LHCN-M2 (cell line): ENCODE data around the gene LCN6. TPM values are rescaled to one million over a fixed set of nuclear protein-coding genes. Genes with fewer than 3 reads are reported as not detected.
"Not testable (repeated sequence)": the region's sequence is repeated elsewhere in the genome, so short reads cannot be mapped to it uniquely, and the experiment has no call there.

Experiments
- DNase-seq: peaks from one replicate; pipeline ENCODE4 v3.0.0-alpha.2; 2012; ENCODE audit warnings: low read depth
- total RNA-seq: library from RNA; depleted of rRNA; stranded (reverse); fragments of >200 nt; gene quantifications from 2 replicates; pipeline ENCODE4 v1.2.3, GENCODE V29; 2014

Gene LCN6
- total RNA-seq, 1 experiment from 2014 or later, result not detected

- no peak for DNase-seq
Observed at GRCh38 chr9:136760424-136760823, 12.1 kb upstream of the LCN6 start.

- DNase-seq, result no peak
Observed at GRCh38 chr9:136759436-136760325, 11.4 kb upstream of the LCN6 start.

- DNase-seq, result no peak
Observed at GRCh38 chr9:136759001-136759400, 10.7 kb upstream of the LCN6 start.

- no peak for DNase-seq
Observed at GRCh38 chr9:136757751-136758140, 9.4 kb upstream of the LCN6 start.

- no peak for DNase-seq
Observed at GRCh38 chr9:136757328-136757727, 9.0 kb upstream of the LCN6 start.

GRCh38 chr9:136756836-136757235 lies 8.5 kb upstream of the LCN6 start:
- no peak for DNase-seq

- DNase-seq, result no peak
Observed at GRCh38 chr9:136756134-136756438, 7.8 kb upstream of the LCN6 start.

- DNase-seq, result not testable (repeated sequence)
Observed at GRCh38 chr9:136755302-136756133, 7.2 kb upstream of the LCN6 start.

GRCh38 chr9:136754626-136755301 lies 6.4 kb upstream of the LCN6 start:
- DNase-seq, result no peak

- DNase-seq, result no peak
Observed at GRCh38 chr9:136754059-136754572, 5.8 kb upstream of the LCN6 start.

GRCh38 chr9:136753371-136754058 lies 5.2 kb upstream of the LCN6 start:
- no peak for DNase-seq

GRCh38 chr9:136751814-136752213 lies 3.5 kb upstream of the LCN6 start:
- DNase-seq, result no peak

GRCh38 chr9:136751244-136751643 lies 2.9 kb upstream of the LCN6 start:
- no peak for DNase-seq

- DNase-seq, result peak; percentile 37
Observed at GRCh38 chr9:136750526-136750925, 2.2 kb upstream of the LCN6 start.

- no peak for DNase-seq
Observed at GRCh38 chr9:136748666-136749611, 614 bp upstream of the LCN6 start.

GRCh38 chr9:136747161-136748060 lies 914 bp downstream of the LCN6 start:
- no peak for DNase-seq

GRCh38 chr9:136746621-136747020 lies 1.7 kb downstream of the LCN6 start:
- no peak for DNase-seq

- no peak for DNase-seq
Observed at GRCh38 chr9:136746155-136746490, 2.2 kb downstream of the LCN6 start.
